GM12878 (cell line): ENCODE results near the gene GPX7. TPM values are rescaled to one million over a fixed set of nuclear protein-coding genes. Genes with fewer than 3 reads are reported as not detected.

Source experiments
- ATAC-seq: fragments of 200-7000 bp; cut with Tn5 transposase; 3 replicates; pipeline ENCODE4 v1.9.1; 2020; ENCODE audit warnings: mild to moderate bottlenecking, moderate library complexity
- BruUV-seq: library from RNA; stranded (reverse); fragments of 400-500 nt; replicated peaks from 2 replicates; lab custom pipeline; 2021; lab: Mats Ljungman, UMichigan
- CTCF ChIA-PET: fragments of 300-600 bp; sonication (Branson Sonifier 250); formaldehyde crosslinking; extraction: SDS; loops from one replicate; lab custom pipeline; 2021; ENCODE audit warnings: inconsistent platforms; lab: Yijun Ruan, JAX
- POLR2A ChIA-PET: fragments of 350-600 bp; formaldehyde crosslinking; extraction: SDS; loops from one replicate; lab custom pipeline; 2021; ENCODE audit warnings: inconsistent platforms; lab: Charles Lee
- RAD21 ChIA-PET: fragments of 300-600 bp; sonication (Branson Sonifier 250); formaldehyde crosslinking; loops from one replicate; lab custom pipeline; 2023; ENCODE audit warnings: antibody characterized with exemption; ENCODE audit not compliant: unreplicated experiment; lab: Charles Lee
- SMC1A ChIA-PET: fragments of 300-600 bp; sonication (Branson Sonifier 250); formaldehyde crosslinking; loops from one replicate; lab custom pipeline; 2023; ENCODE audit not compliant: unreplicated experiment, uncharacterized antibody; lab: Charles Lee
- DNase-seq: peaks from one replicate; pipeline ENCODE4 v3.0.0-alpha.2; 2011; ENCODE audit warnings: low read depth, low spot score
- FAIRE-seq: peaks from 3 replicates; lab custom pipeline; 2011; peaks lifted over from hg19 to GRCh38; lab: Jason Lieb, UNC
- H2AFZ ChIP-seq: 2 replicates; pipeline ENCODE4 v1.6.0; 2011; ENCODE audit warnings: low read depth, low read length, control low read depth; ENCODE audit not compliant: control insufficient read depth
- H3K27ac ChIP-seq: 2 replicates; pipeline ENCODE4 v1.5.1; 2011; ENCODE audit warnings: control low read depth; ENCODE audit not compliant: control insufficient read depth, insufficient read depth
- H3K27me3 ChIP-seq, 2 experiments: replicated peaks in 1 of 2; 2 replicates each; pipeline versions ENCODE4 v1.6.0 to v1.6.1; 2011; ENCODE audit warnings: low read length in 1 of 2; ENCODE audit not compliant: control insufficient read depth in 2 of 2, insufficient read depth in 2 of 2
- H3K36me3 ChIP-seq, 2 experiments: 2 replicates each; pipeline ENCODE4 v1.5.1; 2011; ENCODE audit warnings: low read length in 1 of 2; ENCODE audit not compliant: control insufficient read depth in 2 of 2, insufficient read depth in 2 of 2
- H3K4me1 ChIP-seq: 2 replicates; pipeline ENCODE4 v1.6.1; 2011; ENCODE audit warnings: mild to moderate bottlenecking, low read length, moderate library complexity, mixed read lengths; ENCODE audit not compliant: control insufficient read depth, insufficient read depth
- H3K4me2 ChIP-seq: 2 replicates; pipeline ENCODE4 v1.6.0; 2011; ENCODE audit warnings: control low read depth; ENCODE audit not compliant: control insufficient read depth, insufficient read depth
- H3K4me3 ChIP-seq: fragments of 200-600 bp; sonication (generic); 2 replicates; pipeline ENCODE4 v1.5.1; 2016
- H3K79me2 ChIP-seq: 2 replicates; pipeline ENCODE4 v1.6.0; 2011; ENCODE audit warnings: low read length; ENCODE audit not compliant: control insufficient read depth, insufficient read depth
- H3K9ac ChIP-seq: 2 replicates; pipeline ENCODE4 v1.8.0; 2011; ENCODE audit warnings: low read length, control low read depth, mixed read lengths; ENCODE audit not compliant: control insufficient read depth, insufficient read depth
- H3K9me3 ChIP-seq: replicated peaks from 3 replicates; pipeline ENCODE4 v1.5.1; 2011; ENCODE audit warnings: mild to moderate bottlenecking, low read length; ENCODE audit not compliant: control insufficient read depth, insufficient read depth
- H4K20me1 ChIP-seq: 2 replicates; pipeline ENCODE4 v1.6.0; 2011; ENCODE audit not compliant: control insufficient read depth, insufficient read depth
- MLLT1 ChIP-seq: fragments of 450-650 bp; IDR thresholded peaks from 2 replicates; pipeline ENCODE4 v1.6.1; 2016; ENCODE audit warnings: mild to moderate bottlenecking
- NFYB ChIP-seq: IDR thresholded peaks from 2 replicates; pipeline ENCODE4 v1.6.1; 2011; ENCODE audit warnings: low read depth, mild to moderate bottlenecking, low read length, improper control_type of control experiment, moderate library complexity; ENCODE audit not compliant: insufficient read depth
- PKNOX1 ChIP-seq: fragments of 450-650 bp; IDR thresholded peaks from 2 replicates; pipeline ENCODE4 v1.6.1; 2016; ENCODE audit warnings: mild to moderate bottlenecking
- RAD21 ChIP-seq: IDR thresholded peaks from 2 replicates; pipeline ENCODE4 v1.6.1; 2011; ENCODE audit warnings: mild to moderate bottlenecking, low read depth, low read length, moderate library complexity; ENCODE audit not compliant: insufficient read depth
- SP1 ChIP-seq: IDR thresholded peaks from one replicate; pipeline ENCODE4 v1.6.1; 2011; ENCODE audit warnings: low read depth, low read length
- ZBTB40 ChIP-seq: fragments of 450-650 bp; IDR thresholded peaks from 2 replicates; pipeline ENCODE4 v1.6.1; 2016; ENCODE audit warnings: mild to moderate bottlenecking, moderate library complexity, borderline replicate concordance
- WGBS: methylation state at CpG from one replicate; pipeline ENCODE4 v1.1.6; 2016; ENCODE audit warnings: low lambda C conversion rate; ENCODE audit not compliant: insufficient replicate concordance, insufficient coverage; ENCODE audit errors: missing lambda C conversion rate; 5-methylcytosine and 5-hydroxymethylcytosine counted together
- in situ Hi-C: fragments of 300-500 bp; cut with MboI; formaldehyde crosslinking; loops from 9 replicates; pipeline ENCODE4 v1.14.3; 2018; ENCODE audit warnings: mixed read lengths
- intact Hi-C: fragments of 100-400 bp; cut with micrococcal nuclease; formaldehyde crosslinking; loops from one replicate; pipeline ENCODE4 v1.14.2; 2022; ENCODE audit not compliant: unreplicated experiment
- polyA plus RNA-seq, 11 experiments: library from polyadenylated mRNA; depleted of rRNA in 4 of 11; unstranded in 6 of 11; stranded (reverse) in 5 of 11; fragments of >200 nt; fragmentation: Nextera tagmentation in 4 of 11; fragmentation: Illumina TruSeq in 1 of 11; extraction: Ambion mirVana in 4 of 11; extraction: Trizol in 1 of 11; gene quantifications; 1 replicate in 1 of 11; 2 replicates in 10 of 11; pipeline versions ENCODE4 v1.2.1 to v1.2.3, GENCODE V29; 2011 to 2016; ENCODE audit warnings: inconsistent platforms in 2 of 11, missing spikeins in 2 of 11, low read depth in 1 of 11
- total RNA-seq, 4 experiments: library from RNA; depleted of rRNA in 3 of 4; stranded (reverse); fragments of >200 nt in 3 of 4; fragmentation: Illumina TruSeq in 1 of 4; extraction: Trizol in 1 of 4; gene quantifications; 2 replicates each; pipeline versions ENCODE4 v1.2.1 to v1.2.3, GENCODE V29; 2013 to 2021

GPX7 gene
- total and polyA plus RNA-seq, 10 of the 15 experiments (the other 5 are each of a cell fraction or from before 2014, with no cell fraction given) = 1.9 to 4.2 (median 2.5) TPM; not detected in 1

GRCh38 chr1:52571783-52572182, 30.4 kb upstream of the GPX7 start:
- intact Hi-C loops = no loop called here
- ChIA-PET SMC1A (no interaction called here), RAD21 (no interaction called here), POLR2A (no interaction called here), CTCF (no interaction called here)
- no peak overlapping the region for H3K4me2 ChIP-seq
- H4K20me1 ChIP-seq = no peaks in the 10 kb centered on the region
- H3K79me2 ChIP-seq = no peaks in the 10 kb centered on the region
- H3K27me3 ChIP-seq = no peaks in the 10 kb centered on the region
- in situ Hi-C loops = no loop called here
- FAIRE-seq (no peak), ATAC-seq (peak; percentile 42), DNase-seq (no peak)
- BruUV-seq = no TSS peak
- H2AFZ ChIP-seq = no peak overlapping the region
- TF ChIP-seq RAD21 (no peak), ZBTB40 (no peak), MLLT1 (no peak), NFYB (peak; percentile 76), PKNOX1 (no peak), SP1 (peak; percentile 33)
- no peak overlapping the region for H3K4me3 ChIP-seq
- H3K9ac ChIP-seq = no peak overlapping the region
- no peaks in the 10 kb centered on the region for H3K9me3 ChIP-seq
- peaks cover 3% of the 10 kb centered on the region; the same call in 1 of the 2 replicates for H3K4me1 ChIP-seq
- no peaks in the 10 kb centered on the region for H3K36me3 ChIP-seq
- WGBS = 47% methylated on average over 1 of the region's 1 CpG
- no peak overlapping the region for H3K27ac ChIP-seq
